GM19351 (cell line): ENCODE data around the gene DCAF5.

ENCODE experiments used
- ATAC-seq: cut with Tn5 transposase; IDR thresholded peaks from one replicate; pipeline ENCODE4 v1.9.1; 2021; ENCODE audit warnings: mild to moderate bottlenecking, moderate library complexity; ENCODE audit not compliant: unreplicated experiment

DCAF5 gene

GRCh38 chr14:69142101-69142500 is 10.8 kb downstream of the DCAF5 start:
- no peak for ATAC-seq

- no peak for ATAC-seq
These were observed 11.4 kb downstream of the DCAF5 start for GRCh38 chr14:69141550-69141949.

DNA sequence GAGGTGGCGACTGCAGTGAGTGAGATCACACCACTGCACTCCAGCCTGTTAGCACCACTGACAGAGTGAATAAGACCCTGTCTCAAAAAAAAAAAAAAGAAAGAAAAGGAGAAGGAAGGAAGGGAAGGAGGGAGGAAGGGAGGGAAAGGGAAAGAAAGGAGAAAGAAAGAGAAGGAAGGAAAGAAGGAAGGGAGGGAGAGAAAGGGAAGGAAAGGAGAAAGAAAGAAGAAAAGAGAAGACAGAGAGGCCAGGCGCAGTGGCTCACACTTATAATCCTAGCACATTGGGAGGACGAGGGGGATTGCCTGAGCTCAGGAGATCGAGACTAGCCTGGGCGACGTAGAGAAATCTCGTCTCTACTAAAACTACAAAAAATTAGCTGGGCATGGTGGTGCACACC is 13.2 kb downstream of the DCAF5 start:
- ATAC-seq = no peak

DNA sequence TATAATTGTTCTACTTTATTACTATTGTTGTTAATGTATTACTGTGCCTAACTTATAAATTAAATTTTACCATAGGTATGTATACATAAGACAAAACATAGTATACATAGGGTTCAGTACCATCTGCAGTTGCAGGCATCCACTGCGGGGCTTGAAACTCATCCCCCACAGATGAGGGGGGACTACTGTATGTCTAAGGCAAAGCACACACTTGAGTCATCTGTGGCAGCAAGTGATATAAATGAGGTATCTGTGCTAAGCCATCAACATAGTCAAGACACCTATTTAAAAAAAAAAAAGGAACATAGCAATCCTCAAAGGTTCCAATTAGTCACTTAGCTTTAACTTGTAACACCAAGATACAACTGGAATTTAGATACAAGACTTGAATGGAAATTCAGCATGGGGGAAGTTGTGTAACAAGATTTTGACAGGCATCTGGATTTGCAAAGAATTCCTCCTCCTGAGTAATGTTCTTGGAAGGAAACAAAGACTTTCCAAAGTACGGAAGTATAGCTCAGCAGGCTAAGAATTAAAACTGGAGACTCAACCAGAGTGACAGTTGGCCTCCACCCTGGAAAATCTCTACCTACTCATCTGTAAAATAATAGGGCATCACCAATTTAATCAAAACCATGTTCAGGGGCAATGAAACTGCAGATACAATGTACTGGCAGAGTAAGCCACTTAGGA is 14.9 kb downstream of the DCAF5 start:
- no peak for ATAC-seq

DNA sequence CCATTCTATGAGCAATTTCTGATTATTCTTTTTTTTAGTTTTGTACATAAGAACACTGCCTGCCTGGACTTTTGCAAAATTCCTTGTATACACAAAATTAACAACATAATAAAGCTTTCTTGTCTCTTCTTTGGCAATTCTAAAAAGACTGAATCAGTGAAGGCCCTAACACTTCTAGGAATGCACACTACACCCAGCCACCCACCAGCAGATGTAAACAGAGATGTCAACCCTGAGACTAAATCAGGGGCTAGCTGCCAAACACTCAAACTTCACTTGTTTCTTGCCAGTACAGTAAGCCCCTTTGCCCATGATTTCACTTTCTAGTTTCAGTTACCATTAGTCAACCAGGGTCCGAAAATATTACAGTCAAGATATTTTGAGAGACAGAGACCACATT is 15.5 kb downstream of the DCAF5 start:
- ATAC-seq = no peak

- ATAC-seq = no peak
These were observed 17.8 kb downstream of the DCAF5 start for GRCh38 chr14:69135133-69135532.

DNA sequence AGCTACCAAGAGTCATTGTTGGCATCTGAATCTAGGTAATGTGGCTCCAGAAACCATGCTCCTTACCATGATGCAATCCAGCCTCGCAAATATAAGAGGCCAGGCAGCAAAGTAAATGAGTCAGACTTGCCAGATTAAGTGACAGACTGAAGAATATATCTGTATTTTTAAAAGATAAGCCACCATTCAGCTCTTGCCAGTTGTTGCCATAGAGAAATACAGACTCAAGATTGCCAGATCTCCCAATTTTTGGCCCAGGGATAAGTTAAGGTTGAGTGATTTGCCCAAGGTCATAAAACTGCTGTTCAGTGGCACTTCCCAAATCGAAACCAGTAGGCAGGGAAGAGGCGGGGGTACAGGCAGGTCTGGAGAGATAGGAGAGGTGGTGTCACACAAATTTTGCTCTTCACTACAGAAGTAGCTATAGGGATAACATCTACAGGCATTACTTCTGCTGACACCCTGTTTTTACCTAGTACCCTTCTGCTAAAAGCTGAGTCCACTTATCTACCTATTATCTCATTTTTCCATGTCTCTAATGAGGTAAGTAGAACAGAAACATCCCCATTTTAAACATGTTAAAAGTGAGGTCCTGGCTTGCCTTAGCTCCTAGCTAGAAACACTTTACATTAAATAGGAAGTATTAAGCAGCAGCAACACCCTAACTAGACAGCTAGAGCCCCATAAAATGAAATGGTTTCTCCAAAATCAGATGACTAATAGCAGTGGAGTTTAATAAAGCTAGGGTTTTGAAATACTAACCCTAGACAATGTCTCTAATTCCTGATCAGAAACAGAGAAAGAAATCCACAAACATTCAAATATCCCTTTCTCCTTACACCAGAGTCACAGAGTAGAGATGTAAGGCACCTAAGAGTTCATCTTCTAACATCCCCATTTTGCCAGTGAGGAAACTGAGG is 19.5 kb downstream of the DCAF5 start:
- no peak for ATAC-seq

DNA sequence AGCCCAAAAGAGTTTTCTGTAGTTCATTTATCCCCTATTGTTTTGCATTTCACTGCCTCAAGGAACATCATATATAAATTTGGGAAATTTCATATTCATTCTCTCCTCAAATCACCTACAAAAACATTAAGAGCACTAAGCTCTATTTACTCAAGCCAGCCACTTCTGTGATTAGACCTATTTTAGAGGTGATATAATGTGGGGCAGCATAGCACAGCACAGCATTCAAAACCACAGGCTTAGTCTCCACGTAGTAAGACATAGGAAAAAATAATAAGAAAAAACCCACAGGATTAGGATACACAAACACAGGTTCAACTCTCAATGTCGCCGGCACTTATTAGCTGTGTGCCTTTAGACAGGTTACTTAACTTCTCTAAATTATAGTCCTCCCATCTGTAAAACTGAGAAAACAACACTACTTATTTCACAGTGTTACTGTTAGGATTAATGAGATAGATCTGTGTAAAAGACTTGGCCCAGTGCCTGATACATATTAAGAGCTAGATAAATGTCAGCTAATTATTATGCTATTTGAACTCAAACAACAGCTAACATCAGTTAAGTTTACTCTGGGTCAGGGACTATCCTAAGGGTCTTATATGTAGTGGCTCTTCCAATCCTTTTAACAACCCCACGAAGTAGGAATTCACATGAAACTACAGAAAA is 20.3 kb downstream of the DCAF5 start:
- no peak for ATAC-seq

GRCh38 chr14:69131176-69131575 is 21.7 kb downstream of the DCAF5 start:
- ATAC-seq = no peak

DNA sequence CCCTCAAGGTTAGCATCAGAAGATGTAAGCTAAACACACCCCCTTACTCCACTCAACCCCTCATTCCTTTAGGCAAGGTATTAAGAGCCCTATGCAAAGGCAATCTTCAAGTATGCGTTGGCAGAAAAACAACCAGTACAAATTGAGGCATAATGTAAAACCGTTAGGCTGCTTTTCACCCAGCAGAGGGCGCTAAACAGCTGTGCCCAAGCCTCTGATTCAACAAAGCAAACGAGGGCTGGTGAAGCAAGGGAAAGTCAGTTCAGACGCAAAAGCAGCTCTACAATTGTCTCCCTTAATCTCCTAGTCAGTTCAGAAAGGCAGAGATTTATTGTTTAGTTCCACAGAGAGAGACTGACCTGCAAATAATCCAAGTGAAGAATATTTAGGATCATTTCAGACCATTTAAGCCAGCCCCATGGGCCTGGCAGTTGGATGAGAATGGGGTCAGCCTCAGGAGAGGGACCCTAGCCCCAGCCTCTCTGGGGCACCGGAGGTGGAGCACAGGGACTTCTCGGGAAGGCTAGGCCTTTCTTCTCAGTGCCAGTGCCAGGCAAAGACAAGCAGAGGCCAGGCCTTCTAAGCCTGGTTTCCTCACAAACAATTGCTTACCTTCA is 23.5 kb downstream of the DCAF5 start:
- ATAC-seq = no peak

- no peak for ATAC-seq
These were observed 34.6 kb downstream of the DCAF5 start for GRCh38 chr14:69118305-69118704.

DNA sequence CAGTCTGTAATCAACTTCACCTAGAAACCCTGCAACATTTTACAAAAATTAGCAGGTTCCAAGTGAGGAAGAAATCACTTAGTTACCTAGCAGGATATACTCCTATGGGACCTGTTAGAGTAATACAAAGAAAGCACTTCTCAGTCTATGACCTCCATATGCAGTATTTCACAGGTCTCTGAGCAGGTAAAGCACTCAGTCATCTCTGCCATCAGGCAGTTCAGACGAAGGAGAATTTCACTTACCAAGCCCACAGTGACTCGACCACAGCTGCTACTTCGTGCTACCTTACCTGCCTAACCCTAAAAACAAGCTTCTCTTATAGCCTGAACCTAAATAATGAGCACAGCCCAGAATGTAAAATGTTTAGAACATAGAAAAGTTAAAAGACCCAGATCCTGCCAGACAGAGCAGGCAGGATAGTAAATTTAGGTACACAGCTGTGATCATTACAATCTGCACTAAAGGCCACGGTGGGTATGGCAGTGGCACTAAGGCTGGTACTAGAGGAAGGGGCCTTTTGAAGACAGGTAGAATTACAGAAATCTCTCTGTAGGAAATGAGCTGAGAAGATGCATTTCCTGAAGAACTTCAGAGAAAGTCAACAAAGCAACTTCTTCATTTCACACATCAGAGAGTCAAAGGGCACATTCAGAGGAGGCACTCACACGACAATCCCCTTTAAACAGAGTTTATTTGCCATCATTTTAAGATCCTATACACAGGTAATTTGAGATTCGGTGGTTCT is 35.7 kb downstream of the DCAF5 start:
- no peak for ATAC-seq

GRCh38 chr14:69115407-69116185 is 37.3 kb downstream of the DCAF5 start:
- ATAC-seq = no peak

GRCh38 chr14:69114763-69115162 is 38.2 kb downstream of the DCAF5 start:
- ATAC-seq = no peak

DNA sequence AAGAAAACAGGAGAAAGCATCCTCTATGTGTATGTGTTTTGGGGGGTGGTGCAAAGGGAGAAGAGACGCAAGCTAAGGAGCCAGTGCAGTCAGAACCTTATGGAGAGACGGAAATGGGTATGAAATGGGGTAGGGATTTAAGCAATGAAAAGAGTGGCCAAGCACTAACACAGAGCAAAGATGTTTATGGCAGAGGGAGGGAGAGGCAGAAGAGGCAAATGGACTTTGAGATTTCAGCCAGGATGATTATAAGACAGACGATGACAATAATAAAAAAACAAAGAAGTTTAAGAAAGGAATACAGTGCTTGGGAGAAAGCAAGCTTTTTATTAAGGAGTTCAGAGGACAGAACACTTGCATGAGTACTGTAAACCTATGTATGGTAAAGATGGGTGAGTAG is 44.6 kb downstream of the DCAF5 start:
- ATAC-seq = no peak

DNA sequence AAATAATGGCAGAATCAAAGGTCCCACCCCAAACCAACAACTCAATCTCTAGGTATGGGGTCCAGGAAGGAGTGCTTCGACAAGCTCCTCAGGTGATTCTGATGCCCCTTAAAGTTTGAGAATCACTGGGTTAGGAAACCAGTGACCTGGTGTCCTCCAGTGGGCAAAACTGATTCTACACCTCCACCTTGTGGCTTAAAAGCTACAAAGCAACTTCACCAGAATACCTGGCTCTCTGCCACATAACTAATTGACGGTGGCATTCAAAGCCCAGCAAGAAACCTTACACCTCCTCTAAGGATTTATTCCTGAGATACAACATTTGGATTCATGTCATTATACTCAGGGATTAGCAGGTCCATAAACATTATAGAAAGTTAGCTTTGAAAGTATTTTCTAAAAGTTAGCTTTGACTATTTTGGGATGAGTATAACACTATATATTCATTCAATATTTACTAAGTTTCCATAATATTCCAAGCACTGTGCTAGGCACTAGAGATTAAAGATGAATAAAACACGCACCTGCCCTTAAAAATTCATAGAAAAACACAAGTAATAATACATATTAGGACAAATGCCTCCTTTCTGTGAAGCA is 45.4 kb downstream of the DCAF5 start:
- no peak for ATAC-seq

DNA sequence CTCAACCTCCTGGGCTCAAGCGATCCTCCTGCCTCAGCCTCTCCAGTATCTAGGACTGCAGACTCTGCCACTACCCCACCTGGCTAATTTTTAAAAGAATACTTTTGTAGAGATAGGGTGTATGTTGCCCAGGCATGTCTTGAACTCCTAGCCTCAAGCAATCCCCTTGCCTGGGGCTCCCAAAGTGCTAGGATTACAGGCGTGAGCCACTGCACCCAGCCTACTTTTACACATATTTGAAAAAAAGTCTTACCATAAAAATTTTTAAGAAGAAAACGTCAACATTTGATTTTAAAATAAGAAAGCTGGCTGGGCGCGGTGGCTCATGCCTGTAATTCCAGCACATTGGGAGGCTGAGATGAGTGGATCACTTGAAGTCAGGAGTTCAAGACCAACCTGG is 46.5 kb downstream of the DCAF5 start:
- ATAC-seq = no peak

- no peak for ATAC-seq
These were observed 47.6 kb downstream of the DCAF5 start for GRCh38 chr14:69105326-69105725.

DNA sequence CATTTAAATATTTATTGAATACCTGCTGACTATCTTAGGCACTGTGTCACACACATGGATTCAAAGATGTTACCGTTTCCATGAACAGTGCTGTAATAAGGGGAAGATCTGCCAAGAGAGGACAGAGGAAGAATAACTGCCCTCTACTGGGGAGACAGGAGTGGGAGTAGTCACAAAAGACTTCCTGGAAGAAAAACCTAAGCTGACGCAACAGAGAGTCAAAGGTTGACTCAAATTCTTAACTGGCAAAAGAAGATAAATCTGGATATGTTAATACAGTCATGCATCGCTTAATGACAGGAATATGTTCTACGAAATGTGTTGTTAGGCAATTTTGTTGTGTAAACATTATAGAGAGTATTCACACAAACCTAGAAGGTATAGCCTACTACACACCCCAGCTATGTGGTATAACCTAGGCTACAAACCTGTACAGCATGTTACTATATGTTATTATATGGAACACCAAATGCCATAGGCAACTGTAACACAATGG is 51.5 kb downstream of the DCAF5 start:
- no peak for ATAC-seq
